SK-N-SH treated with all-trans-retinoic acid at 6 μM for 48 hours (cell line): ENCODE measurements around the gene RENBP.

Experiments used
- BACH2 ChIP-seq: fragments of 250-450 bp; sonication (Bioruptor Pico); IDR thresholded peaks from 2 replicates; pipeline ENCODE4 v1.9.0; 2021; ENCODE audit warnings: mild to moderate bottlenecking, borderline replicate concordance
- ISL1 ChIP-seq: fragments of 250-450 bp; sonication (Bioruptor Pico); IDR thresholded peaks from 2 replicates; pipeline ENCODE4 v2.1.2; 2022; ENCODE audit warnings: mild to moderate bottlenecking, moderate library complexity
- PATZ1 ChIP-seq: fragments of 250-450 bp; sonication (Bioruptor Pico); IDR thresholded peaks from 2 replicates; pipeline ENCODE4 v1.8.0; 2020; ENCODE audit warnings: mild to moderate bottlenecking, moderate library complexity, borderline replicate concordance
- ZNF70 ChIP-seq: fragments of 450-650 bp; formaldehyde crosslinking; IDR thresholded peaks from 2 replicates; pipeline ENCODE4 v1.5.0; 2020; ENCODE audit warnings: mild to moderate bottlenecking, moderate library complexity
- ZNF8 ChIP-seq: fragments of 450-650 bp; formaldehyde crosslinking; IDR thresholded peaks from 2 replicates; pipeline ENCODE4 v1.5.0; 2020; ENCODE audit warnings: mild to moderate bottlenecking, moderate library complexity

- TF ChIP-seq ISL1 (CRISPR knock-in tag) (no peak), ZNF8 (no peak), ZNF70 (no peak), PATZ1 (no peak), BACH2 (CRISPR knock-in tag) (no peak)
Measured at GRCh38 chrX:153910446-153910845, 34.0 kb downstream of the RENBP start.
